WTC11 (cell line): ENCODE results near the gene SNX20. TPM values are rescaled to one million over a fixed set of nuclear protein-coding genes. Genes with fewer than 3 reads are reported as not detected.

Experiments
- ATAC-seq: fragments of 200-7000 bp; cut with Tn5 transposase; 2 replicates; pipeline ENCODE4 v1.10.0; 2021; ENCODE audit warnings: mild to moderate bottlenecking, moderate library complexity
- CTCF ChIA-PET: fragments of 300-600 bp; sonication (Branson Sonifier 250); formaldehyde crosslinking; loops from one replicate; lab custom pipeline; 2021; ENCODE audit warnings: antibody characterized with exemption; lab: Charles Lee
- POLR2A ChIA-PET: fragments of 350-600 bp; sonication (Branson Sonifier 250); formaldehyde crosslinking; loops from one replicate; lab custom pipeline; 2021; ENCODE audit warnings: antibody characterized with exemption; lab: Charles Lee
- DNase-seq: peaks from one replicate; pipeline ENCODE4 v3.0.0; 2021; ENCODE audit warnings: low spot score
- H3K27ac Mint-ChIP-seq: 2 replicates; pipeline ENCODE4 v1.8.0; 2021; ENCODE audit warnings: mixed read lengths
- H3K27me3 Mint-ChIP-seq: 2 replicates; pipeline ENCODE4 v1.8.0; 2021; ENCODE audit warnings: low read depth, mild to moderate bottlenecking, moderate library complexity, mixed read lengths
- H3K36me3 Mint-ChIP-seq: 2 replicates; pipeline ENCODE4 v1.8.0; 2021; ENCODE audit warnings: mixed read lengths
- H3K4me1 Mint-ChIP-seq: 2 replicates; pipeline ENCODE4 v1.8.0; 2022; ENCODE audit warnings: mixed read lengths
- H3K4me3 Mint-ChIP-seq: 2 replicates; pipeline ENCODE4 v1.8.0; 2021; ENCODE audit warnings: mild to moderate bottlenecking, moderate library complexity, mixed read lengths
- H3K9me3 Mint-ChIP-seq: 2 replicates; pipeline ENCODE4 v1.8.0; 2021; ENCODE audit warnings: mixed read lengths
- AR ChIP-seq: fragments of 250-450 bp; sonication (Bioruptor Pico); IDR thresholded peaks from 2 replicates; pipeline ENCODE4 v1.9.0; 2021; ENCODE audit warnings: mild to moderate bottlenecking
- ARID4B ChIP-seq: sonication (generic); formaldehyde crosslinking; IDR thresholded peaks from 2 replicates; pipeline ENCODE4 v1.8.0; 2023; ENCODE audit warnings: missing genetic modification reagents, mild to moderate bottlenecking, borderline replicate concordance
- ATF2 ChIP-seq: sonication (generic); formaldehyde crosslinking; IDR thresholded peaks from 2 replicates; pipeline ENCODE4 v1.8.1; 2022; ENCODE audit warnings: low read depth, missing genetic modification reagents, borderline replicate concordance
- CDX4 ChIP-seq: fragments of 250-450 bp; sonication (Bioruptor Pico); IDR thresholded peaks from 2 replicates; pipeline ENCODE4 v1.9.0; 2021; ENCODE audit warnings: moderate library complexity, mild to moderate bottlenecking, inconsistent platforms, borderline replicate concordance
- E2F4 ChIP-seq: sonication (generic); formaldehyde crosslinking; IDR thresholded peaks from 2 replicates; pipeline ENCODE4 v1.8.1; 2022; ENCODE audit warnings: low read depth, mild to moderate bottlenecking, moderate library complexity, missing genetic modification reagents, borderline replicate concordance
- JAZF1 ChIP-seq: fragments of 250-450 bp; sonication (Bioruptor Pico); IDR thresholded peaks from 2 replicates; pipeline ENCODE4 v1.9.0; 2021; ENCODE audit warnings: moderate library complexity, mild to moderate bottlenecking, inconsistent platforms
- MAX ChIP-seq: sonication (generic); formaldehyde crosslinking; IDR thresholded peaks from 2 replicates; pipeline ENCODE4 v1.8.0; 2022; ENCODE audit warnings: mild to moderate bottlenecking, missing genetic modification reagents
- MXD4 ChIP-seq: fragments of 250-450 bp; sonication (Bioruptor Pico); IDR thresholded peaks from 2 replicates; pipeline ENCODE4 v1.8.0; 2021; ENCODE audit warnings: mild to moderate bottlenecking, moderate library complexity, borderline replicate concordance
- MYBL2 ChIP-seq: sonication (generic); formaldehyde crosslinking; IDR thresholded peaks from 2 replicates; pipeline ENCODE4 v1.8.1; 2023; ENCODE audit warnings: mild to moderate bottlenecking, moderate library complexity, missing genetic modification reagents
- SOX15 ChIP-seq: fragments of 250-450 bp; sonication (Bioruptor Pico); IDR thresholded peaks from 2 replicates; pipeline ENCODE4 v1.9.0; 2021; ENCODE audit warnings: mild to moderate bottlenecking
- SP1 ChIP-seq: sonication (generic); formaldehyde crosslinking; conservative IDR thresholded peaks from 2 replicates; pipeline ENCODE4 v1.8.1; 2022; ENCODE audit warnings: missing genetic modification reagents
- TEAD4 ChIP-seq: sonication (generic); formaldehyde crosslinking; IDR thresholded peaks from 2 replicates; pipeline ENCODE4 v1.8.0; 2022; ENCODE audit warnings: mild to moderate bottlenecking, missing genetic modification reagents
- TP53 ChIP-seq: sonication (generic); formaldehyde crosslinking; IDR thresholded peaks from 2 replicates; pipeline ENCODE4 v1.8.1; 2023; ENCODE audit warnings: mild to moderate bottlenecking, missing genetic modification reagents
- USF1 ChIP-seq: sonication (generic); formaldehyde crosslinking; IDR thresholded peaks from 2 replicates; pipeline ENCODE4 v1.8.0; 2022; ENCODE audit warnings: mild to moderate bottlenecking, missing genetic modification reagents
- ZNF121 ChIP-seq: sonication (generic); formaldehyde crosslinking; IDR thresholded peaks from 2 replicates; pipeline ENCODE4 v1.8.0; 2023; ENCODE audit warnings: missing genetic modification reagents
- ZNF317 ChIP-seq: sonication (generic); formaldehyde crosslinking; IDR thresholded peaks from 2 replicates; pipeline ENCODE4 v1.8.1; 2023; ENCODE audit warnings: low read depth, mild to moderate bottlenecking, moderate library complexity, missing genetic modification reagents, borderline replicate concordance
- ZNF416 ChIP-seq: fragments of 250-450 bp; sonication (Bioruptor Pico); IDR thresholded peaks from 2 replicates; pipeline ENCODE4 v1.9.0; 2021; ENCODE audit warnings: mild to moderate bottlenecking, inconsistent platforms
- ZNF512 ChIP-seq: sonication (generic); formaldehyde crosslinking; IDR thresholded peaks from 2 replicates; pipeline ENCODE4 v1.8.1; 2022; ENCODE audit warnings: missing genetic modification reagents, borderline replicate concordance
- total RNA-seq: library from RNA; stranded (reverse); gene quantifications from 3 replicates; pipeline ENCODE4 v1.2.3, GENCODE V29; 2021

The SNX20 gene
- total RNA-seq, 1 experiment from 2014 or later = not detected

- POLR2A ChIA-PET = no interaction called here
- Mint-ChIP-seq H3K9me3 (no peaks in the 10 kb centered on the region), H3K27me3 (peaks cover 23% of the 10 kb centered on the region), H3K4me1 (no peaks in the 10 kb centered on the region), H3K36me3 (no peaks in the 10 kb centered on the region), H3K4me3 (no peak overlapping the region), H3K27ac (no peak overlapping the region)
- ATAC-seq (no peak), DNase-seq (no peak)
- CTCF ChIA-PET = interaction anchor here (1.0 kb wide), 1 partner anchor 23 kb away, joined by 3 read pairs; no protein-coding TSS in a partner anchor
- TF ChIP-seq SOX15 (CRISPR knock-in tag) (no peak), TEAD4 (no peak), TP53 (CRISPR knock-in tag) (no peak)
Observed at GRCh38 chr16:50697421-50697715, 16.3 kb upstream of the SNX20 start.

GRCh38 chr16:50696575-50697420 lies 15.7 kb upstream of the SNX20 start:
- no peak for ATAC-seq
- H3K27ac Mint-ChIP-seq = no peak overlapping the region
- H3K9me3 Mint-ChIP-seq = no peaks in the 10 kb centered on the region
- ChIA-PET POLR2A (no interaction called here), CTCF (interaction anchor here (1.0 to 1.7 kb wide), 2 partner anchors 23 to 109 kb away, joined by 3 to 6 read pairs; no protein-coding TSS in a partner anchor)
- H3K4me1 Mint-ChIP-seq = no peaks in the 10 kb centered on the region
- H3K4me3 Mint-ChIP-seq = no peak overlapping the region
- peaks cover 28% of the 10 kb centered on the region for H3K27me3 Mint-ChIP-seq
- DNase-seq = no peak
- no peaks in the 10 kb centered on the region for H3K36me3 Mint-ChIP-seq
- no peak for TF ChIP-seq SOX15 (CRISPR knock-in tag)
- TF ChIP-seq SP1 (CRISPR knock-in tag) = no peak
- no peak for TF ChIP-seq CDX4 (CRISPR knock-in tag)
- no peak for TF ChIP-seq MXD4 (CRISPR knock-in tag)
- TF ChIP-seq MAX (CRISPR knock-in tag) = no peak
- TF ChIP-seq AR (CRISPR knock-in tag) = no peak
- TF ChIP-seq ZNF416 = no peak
- TF ChIP-seq ZNF121 = no peak
- no peak for TF ChIP-seq E2F4 (CRISPR knock-in tag)
- TF ChIP-seq MYBL2 (CRISPR knock-in tag) = no peak
- no peak for TF ChIP-seq ZNF317
- no peak for TF ChIP-seq JAZF1 (CRISPR knock-in tag)

- no peak for DNase-seq
- Mint-ChIP-seq H3K27ac (no peak overlapping the region), H3K27me3 (peaks cover 31% of the 10 kb centered on the region), H3K9me3 (no peaks in the 10 kb centered on the region), H3K4me1 (no peaks in the 10 kb centered on the region), H3K36me3 (no peaks in the 10 kb centered on the region), H3K4me3 (no peak overlapping the region)
- ChIA-PET CTCF (interaction anchor here (1.7 kb wide), 1 partner anchor 110 kb away, joined by 6 read pairs; no protein-coding TSS in a partner anchor), POLR2A (no interaction called here)
- no peak for ATAC-seq
- TF ChIP-seq ARID4B (CRISPR knock-in tag) (no peak), ATF2 (no peak), ZNF512 (no peak), USF1 (CRISPR knock-in tag) (no peak)
Observed at GRCh38 chr16:50696126-50696525, 15.0 kb upstream of the SNX20 start.
